Thyroid gland (tissue), 4 donors: Measurements from ENCODE around the gene PCDH8. TPM values are rescaled to one million over a fixed set of nuclear protein-coding genes. Genes with fewer than 3 reads are reported as not detected.

Source experiments
- DNase-seq, 2 donors: peaks; one replicate each; pipeline ENCODE4 v3.0.0-alpha.2; 2019
- H3K27ac ChIP-seq, 3 donors: fragments of 200-600 bp; sonication (generic); 1 replicate in 2 of 3; 2 replicates in 1 of 3; pipeline ENCODE4 v1.5.1; 2016 to 2019; ENCODE audit warnings: mild to moderate bottlenecking in 1 of 3, moderate library complexity in 1 of 3
- H3K27me3 ChIP-seq: fragments of 200-600 bp; sonication (generic); one replicate; pipeline ENCODE4 v1.5.1; 2019
- H3K36me3 ChIP-seq, 2 donors: fragments of 200-600 bp; sonication (generic); one replicate each; pipeline ENCODE4 v1.5.1; 2016 to 2019
- H3K4me1 ChIP-seq, 2 donors: fragments of 200-600 bp; sonication (generic); one replicate each; pipeline ENCODE4 v1.5.1; 2017 to 2019
- H3K4me3 ChIP-seq, 3 donors: fragments of 200-600 bp; sonication (generic); replicated peaks in 1 of 3; 1 replicate in 2 of 3; 2 replicates in 1 of 3; pipeline ENCODE4 v1.5.1; 2016; ENCODE audit warnings: mild to moderate bottlenecking in 1 of 3
- H3K9me3 ChIP-seq: fragments of 200-600 bp; sonication (generic); one replicate; pipeline ENCODE4 v1.5.1; 2017
- POLR2A ChIP-seq, 2 donors: fragments of 450-650 bp; IDR thresholded peaks; one replicate each; pipeline ENCODE4 v1.6.1; 2017; ENCODE audit warnings: antibody characterized with exemption in 2 of 2, mild to moderate bottlenecking in 2 of 2, moderate library complexity in 1 of 2
- WGBS, 2 donors: methylation state at CpG; one replicate each; pipeline ENCODE4 v1.1.5; 2017; 5-methylcytosine and 5-hydroxymethylcytosine counted together
- intact Hi-C: fragments of 100-400 bp; cut with DNase I; formaldehyde crosslinking; loops from one replicate; pipeline ENCODE4 v1.15.1; 2023
- total RNA-seq, 4 donors: library from RNA; depleted of rRNA; stranded (reverse); fragments of >200 nt; gene quantifications; one replicate each; pipeline ENCODE4 v1.2.3, GENCODE V29; 2016
- TF ChIP-seq, protein P1 (sequence below), 6 experiments: fragments of 200-600 bp in 3 of 6; fragments of 450-650 bp in 3 of 6; sonication (generic) in 3 of 6; IDR thresholded peaks; one replicate each; pipeline ENCODE4 v1.5.1; 2016 to 2019; ENCODE audit warnings: antibody characterized with exemption in 6 of 6, mild to moderate bottlenecking in 2 of 6, inconsistent platforms in 1 of 6, moderate library complexity in 1 of 6

PCDH8 gene
- total RNA-seq, 4 donors from 2014 or later, result 2.1 TPM; not detected in 2

- 84 to 92% methylated on average over 5 of the region's 5 CpGs for WGBS, 2 donors
- H3K4me1 ChIP-seq, result peaks cover 0 to 19% of the 10 kb centered on the region in 2 donors
- intact Hi-C loops, result no loop called here
- DNase-seq, result no peak
- no peaks in the 10 kb centered on the region for H3K9me3 ChIP-seq
- no peaks in the 10 kb centered on the region for H3K27me3 ChIP-seq
- TF ChIP-seq POLR2A (IDR thresholded peaks at IDR 0.05), result no peak
- TF ChIP-seq, protein P1, sequence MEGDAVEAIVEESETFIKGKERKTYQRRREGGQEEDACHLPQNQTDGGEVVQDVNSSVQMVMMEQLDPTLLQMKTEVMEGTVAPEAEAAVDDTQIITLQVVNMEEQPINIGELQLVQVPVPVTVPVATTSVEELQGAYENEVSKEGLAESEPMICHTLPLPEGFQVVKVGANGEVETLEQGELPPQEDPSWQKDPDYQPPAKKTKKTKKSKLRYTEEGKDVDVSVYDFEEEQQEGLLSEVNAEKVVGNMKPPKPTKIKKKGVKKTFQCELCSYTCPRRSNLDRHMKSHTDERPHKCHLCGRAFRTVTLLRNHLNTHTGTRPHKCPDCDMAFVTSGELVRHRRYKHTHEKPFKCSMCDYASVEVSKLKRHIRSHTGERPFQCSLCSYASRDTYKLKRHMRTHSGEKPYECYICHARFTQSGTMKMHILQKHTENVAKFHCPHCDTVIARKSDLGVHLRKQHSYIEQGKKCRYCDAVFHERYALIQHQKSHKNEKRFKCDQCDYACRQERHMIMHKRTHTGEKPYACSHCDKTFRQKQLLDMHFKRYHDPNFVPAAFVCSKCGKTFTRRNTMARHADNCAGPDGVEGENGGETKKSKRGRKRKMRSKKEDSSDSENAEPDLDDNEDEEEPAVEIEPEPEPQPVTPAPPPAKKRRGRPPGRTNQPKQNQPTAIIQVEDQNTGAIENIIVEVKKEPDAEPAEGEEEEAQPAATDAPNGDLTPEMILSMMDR (IDR thresholded peaks at IDR 0.05), result no peak
- H3K27ac ChIP-seq, result no peak overlapping the region
- no peaks in the 10 kb centered on the region for H3K36me3 ChIP-seq
- no peak overlapping the region for H3K4me3 ChIP-seq
These were observed 43.3 kb upstream of the PCDH8 start for GRCh38 chr13:52891706-52892105.

DNA sequence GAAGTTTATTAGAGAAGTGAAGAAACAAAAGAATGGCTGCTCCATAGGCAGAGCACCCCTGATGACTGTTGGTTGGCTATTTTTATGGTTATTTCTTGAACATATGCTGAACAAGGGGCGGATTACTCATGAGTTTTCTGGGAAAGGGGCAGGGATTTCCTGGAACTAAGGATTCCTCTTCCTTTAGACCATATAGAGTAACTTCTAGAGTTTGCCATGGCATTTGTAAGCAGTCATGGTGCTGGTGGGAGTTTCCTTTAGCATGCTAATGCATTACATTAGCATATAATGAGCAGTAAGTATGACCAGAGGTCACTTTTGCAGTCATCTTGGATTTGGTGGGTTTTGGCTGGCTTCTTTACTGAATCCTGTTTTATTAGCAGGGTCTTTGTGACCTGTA, 38.7 kb upstream of the PCDH8 start:
- peaks cover 8 to 14% of the 10 kb centered on the region in 2 donors for H3K4me1 ChIP-seq
- H3K4me3 ChIP-seq, result no peak overlapping the region
- intact Hi-C loops, result no loop called here
- H3K27ac ChIP-seq, result no peak overlapping the region
- no peaks in the 10 kb centered on the region for H3K36me3 ChIP-seq
- DNase-seq, result no peak
- no peaks in the 10 kb centered on the region for H3K9me3 ChIP-seq
- H3K27me3 ChIP-seq, result no peaks in the 10 kb centered on the region
- TF ChIP-seq, protein P1 (IDR thresholded peaks at IDR 0.05), result no peak
- WGBS, 2 donors, result 84 to 88% methylated on average over 1 of the region's 1 CpG

- TF ChIP-seq, protein P1 (IDR thresholded peaks at IDR 0.05), result no peak
- no peak for TF ChIP-seq POLR2A (IDR thresholded peaks at IDR 0.05)
- H3K27me3 ChIP-seq, result no peaks in the 10 kb centered on the region
- H3K36me3 ChIP-seq, result no peaks in the 10 kb centered on the region
- 74 to 75% methylated on average over 5 of the region's 5 CpGs for WGBS, 2 donors
- no peak for DNase-seq
- intact Hi-C loops, result no loop called here
- H3K9me3 ChIP-seq, result no peaks in the 10 kb centered on the region
- peak overlapping the region in 1 of 3 donors; percentile 15 for H3K27ac ChIP-seq
- peaks cover 20 to 23% of the 10 kb centered on the region in 2 donors for H3K4me1 ChIP-seq
- H3K4me3 ChIP-seq, result no peak overlapping the region
These were observed 36.7 kb upstream of the PCDH8 start for GRCh38 chr13:52885141-52885540.

DNA sequence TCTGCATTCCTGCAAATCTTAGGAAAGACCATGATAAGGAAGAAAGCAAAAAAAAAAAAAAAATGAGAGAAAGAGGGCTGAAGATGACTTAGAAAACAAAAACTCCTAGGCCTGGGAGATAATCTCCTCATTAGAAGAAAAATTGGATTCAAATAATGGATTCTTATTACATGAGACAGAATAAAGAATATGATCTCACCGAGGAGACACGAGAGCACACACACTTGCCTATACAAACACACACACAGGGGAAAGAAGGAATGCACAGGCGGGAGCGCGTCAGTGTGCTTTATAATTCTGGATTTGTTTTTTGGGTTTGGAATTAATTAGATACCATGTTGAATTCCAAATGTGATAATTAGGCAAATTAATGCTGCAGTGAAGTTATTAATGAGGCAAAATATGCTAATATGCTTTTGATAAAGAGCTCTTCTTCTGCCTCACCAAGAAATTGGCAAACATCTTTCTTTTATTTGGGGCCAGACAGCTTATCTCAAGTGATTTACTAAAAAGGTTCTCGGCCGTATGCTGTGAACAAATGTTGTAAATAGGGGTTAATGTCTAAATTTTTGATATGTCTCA, 36.1 kb upstream of the PCDH8 start:
- Histone ChIP-seq H3K27me3 (no peaks in the 10 kb centered on the region), H3K36me3 (no peaks in the 10 kb centered on the region), H3K9me3 (no peaks in the 10 kb centered on the region), H3K4me1 (peaks cover 23 to 25% of the 10 kb centered on the region in 2 donors), H3K27ac (peak overlapping the region in 2 of 3 donors; percentile 15 to 33), H3K4me3 (no peak overlapping the region)
- intact Hi-C loops, result no loop called here
- 35 to 48% methylated on average over 7 of the region's 7 CpGs for WGBS, 2 donors
- TF ChIP-seq POLR2A (IDR thresholded peaks at IDR 0.05), result no peak
- DNase-seq, result peak in 1 of 2 donors; percentile 34

GRCh38 chr13:52882785-52883184, 34.3 kb upstream of the PCDH8 start:
- WGBS, 2 donors, result 56 to 58% methylated on average over 2 of the region's 2 CpGs
- DNase-seq, result no peak
- peaks cover 23 to 25% of the 10 kb centered on the region in 2 donors for H3K4me1 ChIP-seq
- H3K36me3 ChIP-seq, result no peaks in the 10 kb centered on the region
- H3K27me3 ChIP-seq, result no peaks in the 10 kb centered on the region
- H3K9me3 ChIP-seq, result no peaks in the 10 kb centered on the region
- TF ChIP-seq, protein P1 (IDR thresholded peaks at IDR 0.05), result no peak
- no peak for TF ChIP-seq POLR2A (IDR thresholded peaks at IDR 0.05)
- H3K27ac ChIP-seq, result no peak overlapping the region
- intact Hi-C loops, result no loop called here
- no peak overlapping the region for H3K4me3 ChIP-seq
